Kidney epithelial cell (primary cell): ENCODE measurements around the gene PSMA3. TPM values are rescaled to one million over a fixed set of nuclear protein-coding genes. Genes with fewer than 3 reads are reported as not detected.

Experiments used
- DNase-seq: peaks from one replicate; pipeline ENCODE4 v3.0.0-alpha.2; 2010; ENCODE audit warnings: low read depth
- H3K27me3 ChIP-seq: 2 replicates; pipeline ENCODE4 v1.6.0; 2011; ENCODE audit warnings: low read length; ENCODE audit not compliant: control insufficient read depth, insufficient read depth
- H3K36me3 ChIP-seq: 2 replicates; pipeline ENCODE4 v1.5.1; 2011; ENCODE audit warnings: low read length; ENCODE audit not compliant: control insufficient read depth, insufficient read depth
- H3K4me3 ChIP-seq: 2 replicates; pipeline ENCODE4 v1.5.1; 2011; ENCODE audit warnings: low read depth, mild to moderate bottlenecking, control low read depth, low read length
- total RNA-seq: library from RNA; depleted of rRNA; stranded (reverse); fragments of >200 nt; gene quantifications from 2 replicates; pipeline ENCODE4 v1.2.3, GENCODE V29; 2015
- TF ChIP-seq, protein P1 (sequence below): IDR thresholded peaks from 2 replicates; pipeline ENCODE4 v1.5.1; 2011; ENCODE audit warnings: mild to moderate bottlenecking, moderate library complexity, low read length, control low read depth, inconsistent platforms; ENCODE audit not compliant: insufficient read depth, poor library complexity, severe bottlenecking

PSMA3 gene
- total RNA-seq, 1 donor from 2014 or later = 160 TPM

DNA sequence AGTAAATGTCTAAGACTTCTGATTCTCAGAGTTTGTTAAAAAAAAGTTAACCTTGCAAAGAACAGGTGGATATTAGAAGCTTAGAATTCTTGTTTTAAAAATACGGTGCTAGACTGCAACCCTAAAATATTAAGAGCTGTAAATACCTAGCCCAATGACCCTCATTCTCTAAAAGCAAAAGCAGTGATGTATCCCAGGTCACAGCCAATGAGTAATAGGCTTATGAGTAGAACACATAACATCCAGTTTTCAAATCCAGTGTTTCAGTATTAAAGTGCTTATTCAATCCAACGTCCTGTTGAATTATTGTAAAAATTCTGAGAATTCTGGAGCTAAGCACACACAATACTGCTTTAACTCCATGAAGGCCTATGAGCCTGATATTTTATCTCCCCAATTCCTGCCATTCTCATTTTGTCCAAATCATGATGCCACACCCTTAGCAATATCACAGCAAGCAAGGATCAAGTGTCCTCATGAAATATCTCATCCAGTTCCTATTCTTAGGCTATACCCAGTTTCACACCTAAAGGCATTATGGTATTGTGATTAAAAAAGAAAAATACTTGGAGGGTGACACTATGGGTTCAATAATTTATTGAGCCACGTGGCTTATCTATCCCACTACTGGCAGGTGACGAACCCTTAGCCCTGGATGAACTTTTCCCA lies 38.4 kb downstream of the PSMA3 start:
- DNase-seq = no peak
- Histone ChIP-seq H3K27me3 (no peaks in the 10 kb centered on the region), H3K4me3 (no peak overlapping the region), H3K36me3 (no peaks in the 10 kb centered on the region)
- TF ChIP-seq, protein P1, sequence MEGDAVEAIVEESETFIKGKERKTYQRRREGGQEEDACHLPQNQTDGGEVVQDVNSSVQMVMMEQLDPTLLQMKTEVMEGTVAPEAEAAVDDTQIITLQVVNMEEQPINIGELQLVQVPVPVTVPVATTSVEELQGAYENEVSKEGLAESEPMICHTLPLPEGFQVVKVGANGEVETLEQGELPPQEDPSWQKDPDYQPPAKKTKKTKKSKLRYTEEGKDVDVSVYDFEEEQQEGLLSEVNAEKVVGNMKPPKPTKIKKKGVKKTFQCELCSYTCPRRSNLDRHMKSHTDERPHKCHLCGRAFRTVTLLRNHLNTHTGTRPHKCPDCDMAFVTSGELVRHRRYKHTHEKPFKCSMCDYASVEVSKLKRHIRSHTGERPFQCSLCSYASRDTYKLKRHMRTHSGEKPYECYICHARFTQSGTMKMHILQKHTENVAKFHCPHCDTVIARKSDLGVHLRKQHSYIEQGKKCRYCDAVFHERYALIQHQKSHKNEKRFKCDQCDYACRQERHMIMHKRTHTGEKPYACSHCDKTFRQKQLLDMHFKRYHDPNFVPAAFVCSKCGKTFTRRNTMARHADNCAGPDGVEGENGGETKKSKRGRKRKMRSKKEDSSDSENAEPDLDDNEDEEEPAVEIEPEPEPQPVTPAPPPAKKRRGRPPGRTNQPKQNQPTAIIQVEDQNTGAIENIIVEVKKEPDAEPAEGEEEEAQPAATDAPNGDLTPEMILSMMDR = no peak

DNA sequence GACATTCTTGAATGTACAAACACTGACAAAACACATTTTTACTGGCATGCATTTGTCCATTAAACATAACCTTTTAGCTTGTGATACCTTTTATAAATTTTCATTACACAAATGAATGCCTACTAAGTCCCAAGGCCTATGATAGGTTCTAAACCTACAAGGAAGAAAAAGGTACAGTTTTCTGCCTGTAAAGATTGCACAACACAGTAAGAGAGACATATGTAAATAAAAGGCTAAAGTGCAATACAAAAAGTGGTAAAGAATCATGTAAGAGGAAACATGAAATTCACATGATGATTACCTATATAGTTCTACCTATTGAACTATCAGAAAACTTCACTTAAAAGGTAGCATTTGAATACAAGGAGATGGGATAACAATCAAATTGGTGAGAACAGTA lies 39.1 kb downstream of the PSMA3 start:
- TF ChIP-seq, protein P1 = no peak
- Histone ChIP-seq H3K36me3 (no peaks in the 10 kb centered on the region), H3K4me3 (no peak overlapping the region), H3K27me3 (no peaks in the 10 kb centered on the region)
- no peak for DNase-seq

DNA sequence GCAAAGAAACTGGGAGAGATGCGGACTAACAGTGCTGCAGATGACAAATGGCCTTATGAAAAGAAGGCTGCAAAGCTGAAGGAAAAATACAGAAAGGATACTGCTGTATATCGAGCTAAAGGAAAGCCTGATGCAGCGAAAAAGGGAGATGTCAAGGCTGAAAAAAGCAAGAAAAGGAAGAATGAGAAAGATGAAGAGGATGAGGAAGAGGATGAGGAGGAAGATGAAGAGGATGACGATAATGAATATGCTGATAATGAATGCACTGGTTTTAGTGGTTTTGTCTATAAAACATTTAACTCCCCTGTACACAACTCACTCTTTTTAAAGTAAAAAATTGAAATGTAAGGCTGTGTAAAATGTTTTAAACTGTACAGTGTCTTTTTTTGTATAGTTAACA lies 40.5 kb downstream of the PSMA3 start:
- no peak for DNase-seq
- Histone ChIP-seq H3K36me3 (no peaks in the 10 kb centered on the region), H3K4me3 (no peak overlapping the region), H3K27me3 (no peaks in the 10 kb centered on the region)
- TF ChIP-seq, protein P1 = no peak

DNA sequence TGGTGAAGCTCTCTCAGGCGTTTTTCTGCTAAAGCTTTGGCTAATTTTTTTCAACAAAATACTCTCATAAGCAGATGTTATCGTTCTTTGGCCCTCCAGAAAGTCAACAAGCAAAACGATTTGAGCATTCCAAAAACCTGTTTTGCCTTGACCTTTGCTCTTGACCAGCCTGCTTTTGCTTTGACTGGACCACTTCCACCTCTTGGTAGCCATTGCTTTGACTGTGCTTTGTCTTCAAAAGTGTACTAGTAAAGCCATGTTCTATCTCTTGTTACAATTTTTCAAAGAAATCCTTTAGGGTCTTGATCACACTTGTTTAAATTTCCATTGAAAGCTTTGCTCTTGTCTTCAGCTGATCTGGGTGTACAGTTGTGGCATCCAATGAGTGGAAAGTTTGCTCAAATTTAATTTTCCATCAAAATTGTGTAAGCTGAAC lies 43.0 kb downstream of the PSMA3 start:
- TF ChIP-seq, protein P1 = no peak
- Histone ChIP-seq H3K4me3 (no peak overlapping the region), H3K27me3 (no peaks in the 10 kb centered on the region), H3K36me3 (no peaks in the 10 kb centered on the region)
- no peak for DNase-seq

DNA sequence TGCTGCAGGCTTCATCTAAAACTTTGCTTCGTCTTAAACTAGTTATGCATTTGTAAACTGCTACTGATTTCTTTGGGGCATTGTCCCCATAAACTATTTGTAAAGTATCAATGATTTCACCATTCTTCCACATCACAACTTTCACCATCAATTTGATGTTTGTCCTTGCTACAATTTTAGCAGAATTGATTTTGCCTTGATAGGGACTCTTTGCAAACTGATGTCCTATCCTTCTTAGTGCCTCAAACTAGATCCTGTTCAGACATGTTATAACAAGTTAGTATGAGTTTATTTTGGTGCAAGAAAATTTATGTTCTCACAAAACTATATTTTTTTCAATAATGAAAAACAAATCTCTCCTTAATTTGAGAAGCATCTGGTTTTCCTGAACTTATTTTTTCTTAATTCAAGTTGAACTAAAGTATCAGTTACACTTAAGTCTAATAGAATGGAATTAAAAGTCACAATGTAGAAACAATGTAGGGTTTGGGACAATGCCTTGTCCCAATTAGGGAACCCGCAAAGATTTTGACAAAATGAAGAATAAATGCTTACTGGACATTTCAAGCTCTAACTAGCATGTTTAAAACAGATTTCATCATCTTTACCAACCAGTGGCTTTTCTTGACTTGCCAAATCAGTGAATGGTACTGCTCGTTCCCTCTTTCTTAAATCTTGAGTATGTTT lies 43.6 kb downstream of the PSMA3 start:
- no peak for DNase-seq
- Histone ChIP-seq H3K4me3 (no peak overlapping the region), H3K36me3 (no peaks in the 10 kb centered on the region), H3K27me3 (no peaks in the 10 kb centered on the region)
- TF ChIP-seq, protein P1 = no peak
